GM18907 (cell line): Measurements from ENCODE around the gene MT2A.
"Not testable (repeated sequence)": the region's sequence is repeated elsewhere in the genome, so short reads cannot be mapped to it uniquely, and the experiment has no call there.

Source experiments
- ATAC-seq: cut with Tn5 transposase; IDR thresholded peaks from one replicate; pipeline ENCODE4 v1.9.1; 2021; ENCODE audit warnings: mild to moderate bottlenecking, moderate library complexity; ENCODE audit not compliant: unreplicated experiment

Gene MT2A

DNA sequence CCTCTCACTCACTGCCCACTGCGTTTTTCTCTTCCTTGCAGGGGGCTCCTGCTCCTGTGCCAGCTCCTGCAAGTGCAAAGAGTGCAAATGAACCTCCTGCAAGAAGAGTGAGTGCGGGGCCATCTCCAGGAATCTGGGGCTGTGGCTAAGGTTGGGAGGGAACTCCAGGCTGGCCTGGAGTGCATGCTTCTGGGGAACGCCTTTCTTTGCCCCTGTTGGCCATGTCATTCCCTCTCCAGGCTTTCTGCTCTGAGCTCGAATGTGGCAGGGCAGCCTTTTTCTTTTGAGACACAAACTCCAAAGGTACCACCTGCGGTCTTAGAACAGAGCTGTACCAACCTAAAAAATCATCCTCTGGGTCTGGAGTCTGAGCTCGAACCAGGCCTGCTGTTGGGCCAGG is 9.8 kb downstream of the MT2A start:
- ATAC-seq, result no peak

GRCh38 chr16:56620339-56620897 is 12.0 kb downstream of the MT2A start:
- ATAC-seq, result no peak

DNA sequence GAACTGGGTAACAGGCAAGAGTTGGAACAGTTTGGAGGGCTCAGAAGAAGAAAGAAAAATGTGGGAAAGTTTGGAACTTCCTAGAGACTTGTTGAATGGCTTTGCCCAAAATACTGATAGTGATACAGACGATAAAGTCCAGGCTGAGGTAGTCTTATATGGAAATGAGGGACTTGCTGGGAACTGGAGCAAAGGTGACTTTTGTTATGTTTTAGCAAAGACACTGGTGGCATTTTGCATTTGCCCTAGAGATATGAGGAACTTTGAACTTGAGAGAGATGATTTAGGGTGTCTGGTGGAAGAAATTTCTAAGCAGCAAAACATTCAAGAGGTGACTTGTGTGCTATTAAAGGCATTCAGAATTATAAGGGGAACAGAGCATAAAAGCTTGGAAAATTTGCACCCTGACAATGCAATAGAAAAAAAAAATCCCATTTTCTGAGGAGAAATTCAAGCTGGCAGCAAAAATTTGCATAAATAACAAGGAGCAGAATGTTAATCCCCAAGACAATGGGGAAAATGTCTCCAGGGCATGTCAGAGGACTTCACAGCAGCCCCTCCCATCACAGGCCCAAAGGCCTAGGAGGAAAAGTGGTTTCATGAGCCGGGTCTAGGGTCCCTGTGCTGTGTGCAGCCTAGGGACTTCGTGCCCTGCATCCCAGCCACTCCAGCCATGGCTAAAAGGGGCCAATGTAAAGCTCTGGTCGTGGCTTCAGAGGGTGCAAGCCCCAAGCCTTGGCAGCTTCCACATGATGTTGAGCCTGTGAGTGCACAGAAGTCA is 13.5 kb downstream of the MT2A start:
- not testable (repeated sequence) for ATAC-seq

GRCh38 chr16:56623184-56623583 is 14.8 kb downstream of the MT2A start:
- not testable (repeated sequence) for ATAC-seq

GRCh38 chr16:56623637-56624036 is 15.3 kb downstream of the MT2A start:
- no peak for ATAC-seq

GRCh38 chr16:56625140-56625942 is 17.0 kb downstream of the MT2A start, which contains the start of gene MT1E:
TSS of gene MT1E (plus strand) at chr16:56625781. CDS start at chr16:56625852, 71 bp downstream.
- peak; percentile 57 for ATAC-seq

GRCh38 chr16:56625943-56626654 is 17.7 kb downstream of the MT2A start:
- ATAC-seq, result no peak

- ATAC-seq, result no peak
Observed at GRCh38 chr16:56626685-56627084, 18.3 kb downstream of the MT2A start.

GRCh38 chr16:56628486-56629350 is 20.3 kb downstream of the MT2A start:
- ATAC-seq, result no peak

- peak; percentile 5 for ATAC-seq
Observed at GRCh38 chr16:56629531-56629930, 21.1 kb downstream of the MT2A start.

- ATAC-seq, result peak; percentile 82
Observed at GRCh38 chr16:56630134-56630533, 21.8 kb downstream of the MT2A start.

DNA sequence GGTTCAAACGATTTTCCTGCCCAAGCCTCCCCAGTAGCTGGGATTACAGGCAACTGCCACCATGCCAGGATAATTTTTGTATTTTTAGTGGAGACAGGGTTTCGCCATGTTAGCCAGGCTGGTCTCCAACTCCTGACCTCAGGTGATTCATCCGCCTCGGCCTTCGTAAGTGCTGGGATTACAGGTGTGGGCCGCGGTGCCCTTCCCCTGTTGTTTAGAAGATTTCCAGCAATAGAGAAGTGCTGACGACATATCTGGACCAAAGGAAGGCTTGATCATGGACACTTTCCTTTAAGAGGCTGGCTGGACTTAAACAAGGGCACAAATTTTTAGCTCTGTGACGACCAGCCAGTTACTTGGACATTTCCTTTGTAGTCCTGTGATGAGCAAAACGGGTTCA is 22.8 kb downstream of the MT2A start:
- ATAC-seq, result no peak

- ATAC-seq, result no peak
Observed at GRCh38 chr16:56631832-56632155, 23.4 kb downstream of the MT2A start.

DNA sequence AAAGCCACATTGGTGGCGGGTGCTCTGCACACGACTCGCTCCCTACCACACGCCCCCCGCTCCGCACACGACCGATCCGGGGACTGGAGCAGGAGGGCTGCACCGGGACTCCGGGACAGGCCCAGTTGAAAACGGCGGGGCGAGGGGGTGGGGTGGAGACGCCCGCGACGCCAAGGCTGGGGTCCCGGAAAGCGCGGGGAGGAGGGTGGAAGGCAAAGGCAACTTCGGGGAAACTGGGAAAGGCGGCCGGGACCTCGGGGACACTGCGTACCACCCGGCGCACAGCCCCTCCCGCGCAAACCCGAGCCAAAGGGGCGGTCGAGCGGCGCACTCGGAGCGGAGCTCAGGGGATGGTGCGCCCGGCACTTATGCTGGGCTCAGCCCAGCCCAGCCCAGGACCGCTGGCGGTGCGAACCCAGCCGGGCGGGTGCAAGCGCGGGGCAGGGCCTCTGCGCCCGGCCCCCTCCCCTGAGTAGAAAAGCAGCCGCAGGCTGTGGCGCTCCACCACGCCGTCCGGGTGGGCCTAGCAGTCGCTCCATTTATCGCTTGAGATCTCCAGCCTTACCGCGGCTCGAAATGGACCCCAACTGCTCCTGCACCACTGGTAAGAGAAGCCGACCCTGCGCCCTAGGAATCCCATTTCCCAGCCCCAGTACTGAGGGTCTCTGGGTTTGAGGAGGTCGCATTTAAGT is 23.9 kb downstream of the MT2A start, which contains the start of gene MT1M:
Gene MT1M, plus strand, starts transcription at position 504 of the 692 bp plus-strand sequence. Its CDS starts 73 bp downstream, at position 577.
- ATAC-seq, result no peak

- no peak for ATAC-seq
Observed at GRCh38 chr16:56632848-56633365, 24.5 kb downstream of the MT2A start.

GRCh38 chr16:56633535-56633934 is 25.2 kb downstream of the MT2A start:
- ATAC-seq, result no peak

GRCh38 chr16:56634715-56635440 is 26.5 kb downstream of the MT2A start:
- no peak for ATAC-seq

DNA sequence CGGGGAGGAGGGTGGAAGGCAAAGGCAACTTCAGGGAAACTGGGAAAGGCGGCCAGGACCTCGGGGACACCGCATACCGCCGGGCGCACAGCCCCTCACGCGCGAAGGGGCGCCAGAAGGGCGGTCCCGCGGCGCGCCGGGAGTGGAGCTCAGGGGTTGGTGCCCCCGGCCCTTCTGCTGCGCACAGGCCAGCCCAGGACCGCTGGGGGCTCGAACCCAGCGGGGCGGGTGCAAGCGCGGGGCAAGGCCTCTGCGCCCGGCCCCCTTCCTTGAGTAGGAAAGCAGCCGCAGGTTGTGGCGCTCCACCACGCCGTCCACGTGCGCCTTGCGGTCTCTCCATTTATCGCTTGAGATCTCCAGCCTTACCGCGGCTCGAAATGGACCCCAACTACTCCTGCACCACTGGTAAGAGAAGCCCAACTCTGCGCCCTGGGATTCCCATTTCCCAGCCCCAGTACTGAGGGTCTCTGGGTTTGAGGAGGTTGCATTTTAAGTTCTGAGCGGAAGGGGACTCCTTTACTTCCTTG is 27.1 kb downstream of the MT2A start:
- no peak for ATAC-seq
